CD4-positive, alpha-beta T cell treated with Interleukin-2 at 100 ng/mL for 4 hours (primary cell): Measurements from ENCODE around the gene ESPN.

Experiments used
- DNase-seq: peaks from one replicate; pipeline ENCODE4 v3.0.0-alpha.2; 2020; ENCODE audit warnings: low spot score

ESPN gene

GRCh38 chr1:6499296-6499695 is 74.7 kb downstream of the ESPN start:
- no peak for DNase-seq

DNA sequence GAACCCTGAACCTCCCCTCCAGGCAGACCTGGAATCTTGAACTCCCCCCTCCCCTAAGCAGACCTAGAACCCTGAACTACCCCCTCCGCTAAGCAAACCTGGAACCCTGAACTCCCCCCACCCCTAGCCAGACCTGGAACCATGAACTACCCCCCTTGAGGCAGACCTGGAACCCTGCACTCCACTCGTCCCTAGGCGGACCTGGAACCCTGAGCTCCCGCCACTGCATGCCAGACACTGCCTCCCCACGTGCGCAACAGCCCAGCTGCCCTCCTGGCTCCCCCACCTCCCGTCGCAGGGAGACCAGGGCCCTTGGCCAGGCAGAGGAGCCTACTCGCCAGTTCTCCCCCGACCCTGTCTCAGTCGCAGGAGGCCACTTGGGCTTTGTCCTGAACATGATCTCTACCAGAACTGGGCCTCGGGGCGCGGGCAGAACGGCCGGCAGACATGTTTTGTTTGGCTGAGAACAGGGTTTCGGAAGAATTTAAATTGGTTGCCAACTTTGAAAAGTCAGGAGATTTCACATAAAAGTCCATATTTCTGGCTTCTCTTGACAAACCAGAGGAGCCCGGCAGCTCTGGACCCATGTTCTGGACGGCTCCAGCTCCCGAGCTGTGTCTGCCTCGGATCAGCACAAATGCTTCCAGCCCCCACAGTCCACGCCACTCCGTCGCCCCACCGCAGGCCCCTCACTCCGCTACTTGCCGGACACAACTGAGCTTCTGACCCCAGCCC is 76.1 kb downstream of the ESPN start:
- DNase-seq, result no peak

- DNase-seq, result no peak
Observed at GRCh38 chr1:6501279-6501813, 76.8 kb downstream of the ESPN start.

- DNase-seq, result no peak
Observed at GRCh38 chr1:6502000-6502891, 77.7 kb downstream of the ESPN start.

GRCh38 chr1:6503884-6504602 is 79.5 kb downstream of the ESPN start:
- DNase-seq, result no peak

- DNase-seq, result no peak
Observed at GRCh38 chr1:6504887-6505286, 80.3 kb downstream of the ESPN start.

GRCh38 chr1:6505367-6506209 is 81.0 kb downstream of the ESPN start:
- DNase-seq, result no peak

- no peak for DNase-seq
Observed at GRCh38 chr1:6506210-6507036, 81.8 kb downstream of the ESPN start.

DNA sequence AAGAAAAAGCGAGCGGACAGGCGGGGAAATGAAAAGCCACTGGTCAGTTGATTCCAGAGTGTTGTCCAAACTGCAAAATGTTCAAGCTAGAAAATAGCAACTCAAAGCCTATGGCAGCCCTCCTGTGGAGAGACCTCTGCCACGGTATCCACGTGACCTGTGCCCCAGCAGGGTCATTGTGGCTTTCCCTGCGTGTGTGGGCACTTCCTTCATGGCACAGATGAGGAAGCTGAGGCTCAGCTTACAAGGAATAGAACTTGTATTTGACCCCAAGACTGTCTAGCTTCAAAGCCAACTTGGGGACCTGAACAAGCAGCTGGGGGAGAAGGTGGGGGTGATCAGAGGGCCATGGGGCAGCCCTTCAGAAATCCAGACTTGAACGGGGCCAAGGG is 82.5 kb downstream of the ESPN start:
- DNase-seq, result no peak

GRCh38 chr1:6507461-6507911 is 82.9 kb downstream of the ESPN start:
- DNase-seq, result no peak

DNA sequence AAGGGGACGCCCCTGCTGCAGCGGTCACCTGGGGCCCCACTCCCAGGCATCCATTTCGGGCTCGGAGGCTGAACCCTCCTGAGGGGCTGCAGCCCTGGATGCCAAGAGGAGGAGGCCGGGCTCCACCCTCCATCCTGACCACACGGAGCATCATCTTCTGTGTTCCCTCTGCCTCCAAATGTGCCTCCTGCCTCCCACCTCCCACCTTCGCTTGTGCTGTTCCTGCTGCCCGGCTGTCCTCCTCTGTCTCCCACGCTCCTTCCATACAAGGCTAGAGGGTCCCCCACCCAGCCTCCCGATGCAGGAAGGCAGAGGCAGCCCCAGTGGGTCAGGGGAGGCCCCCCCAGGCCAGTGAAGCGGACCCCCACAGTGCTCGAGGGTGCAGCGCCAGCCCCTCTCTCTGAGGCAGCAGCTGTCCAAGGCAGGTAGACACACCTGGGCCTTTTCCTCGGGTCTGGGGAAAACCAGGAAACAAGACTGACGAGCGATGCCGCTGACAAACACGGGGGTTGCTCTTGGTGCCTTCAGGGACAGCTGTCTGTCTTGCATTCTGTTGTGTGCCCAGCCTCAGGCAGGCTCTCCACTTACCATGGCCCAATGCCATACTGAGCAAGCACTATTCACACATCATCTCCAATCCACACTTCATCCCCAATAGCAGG is 83.7 kb downstream of the ESPN start:
- DNase-seq, result no peak

- DNase-seq, result no peak
Observed at GRCh38 chr1:6508816-6509189, 84.2 kb downstream of the ESPN start.

- no peak for DNase-seq
Observed at GRCh38 chr1:6509220-6509918, 84.8 kb downstream of the ESPN start.

- DNase-seq, result no peak
Observed at GRCh38 chr1:6509919-6510291, 85.3 kb downstream of the ESPN start.

DNA sequence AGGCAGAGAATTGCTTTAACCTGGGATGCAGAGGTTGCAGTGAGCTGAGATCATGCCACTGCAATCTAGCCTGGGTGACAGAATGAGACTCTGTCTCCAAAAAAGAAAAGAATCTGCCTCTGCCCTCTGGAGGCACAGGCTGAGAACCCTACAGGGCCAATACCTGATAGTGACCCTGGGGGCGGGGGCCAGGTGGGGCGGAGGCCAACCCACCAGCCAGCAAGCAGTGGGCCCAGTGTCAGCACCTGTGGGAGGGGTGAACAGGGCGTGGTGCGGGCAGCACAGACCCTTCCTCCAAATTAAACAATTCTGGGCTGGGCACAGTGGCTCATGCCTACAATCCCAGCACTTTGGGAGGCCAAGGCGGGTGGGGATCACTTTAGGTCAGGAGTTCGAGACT is 85.9 kb downstream of the ESPN start:
- DNase-seq, result no peak
